Activated T-helper 1 cell treated with anti-CD3 and anti-CD28 coated beads, Interleukin-12 subunit alpha, Interleukin-12 subunit beta, Interleukin-2, Interleukin-4 antibody, amounts not matched to agents 30 ng/mL and 10 ng/mL and 1 ng/mL, durations not matched to agents 14 hours and 24 hours and 36 hours (primary cell): ENCODE data around the gene GNG14. TPM values are rescaled to one million over a fixed set of nuclear protein-coding genes. Genes with fewer than 3 reads are reported as not detected.

ENCODE experiments used
- DNase-seq: peaks from one replicate; pipeline ENCODE4 v3.0.0; 2021; ENCODE audit warnings: low spot score
- H3K27ac Mint-ChIP-seq: one replicate; pipeline ENCODE4 v1.8.0; 2021; ENCODE audit warnings: mild to moderate bottlenecking, mixed read lengths
- H3K27me3 Mint-ChIP-seq: one replicate; pipeline ENCODE4 v1.8.0; 2022; ENCODE audit warnings: mild to moderate bottlenecking, moderate library complexity, mixed read lengths; ENCODE audit not compliant: insufficient read depth
- H3K36me3 Mint-ChIP-seq: one replicate; pipeline ENCODE4 v1.8.0; 2021; ENCODE audit warnings: low read depth, mixed read lengths
- H3K4me1 Mint-ChIP-seq: one replicate; pipeline ENCODE4 v1.8.0; 2021; ENCODE audit warnings: low read depth, mixed read lengths
- H3K4me3 Mint-ChIP-seq: one replicate; pipeline ENCODE4 v1.8.0; 2021; ENCODE audit warnings: mild to moderate bottlenecking, moderate library complexity, mixed read lengths
- H3K9me3 Mint-ChIP-seq: one replicate; pipeline ENCODE4 v1.8.0; 2021; ENCODE audit warnings: mixed read lengths
- intact Hi-C: fragments of 100-400 bp; cut with micrococcal nuclease; formaldehyde crosslinking; loops from one replicate; pipeline ENCODE4 v1.15.1; 2024
- total RNA-seq: library from RNA; stranded (reverse); gene quantifications from 2 replicates; pipeline ENCODE4 v1.2.3, GENCODE V29; 2022

GNG14 gene
- total RNA-seq, 1 donor from 2014 or later: 0.73 TPM

GRCh38 chr19:12656899-12657571, 30.8 kb upstream of the GNG14 start:
- Mint-ChIP-seq H3K36me3 (peaks cover 34% of the 10 kb centered on the region), H3K27me3 (no peaks in the 10 kb centered on the region), H3K27ac (no peak overlapping the region), H3K4me1 (peaks cover 4% of the 10 kb centered on the region), H3K9me3 (no peaks in the 10 kb centered on the region), H3K4me3 (no peak overlapping the region)
- intact Hi-C loops: no loop called here
- no peak for DNase-seq

GRCh38 chr19:12657966-12658365, 29.8 kb upstream of the GNG14 start:
- Mint-ChIP-seq H3K27ac (no peak overlapping the region), H3K4me1 (peaks cover 4% of the 10 kb centered on the region), H3K36me3 (peaks cover 33% of the 10 kb centered on the region), H3K27me3 (no peaks in the 10 kb centered on the region), H3K9me3 (no peaks in the 10 kb centered on the region), H3K4me3 (no peak overlapping the region)
- DNase-seq: no peak
- intact Hi-C loops: no loop called here

GRCh38 chr19:12660980-12661379, 26.8 kb upstream of the GNG14 start:
- Mint-ChIP-seq H3K4me3 (no peak overlapping the region), H3K4me1 (peaks cover 18% of the 10 kb centered on the region), H3K9me3 (no peaks in the 10 kb centered on the region), H3K27ac (no peak overlapping the region), H3K36me3 (peaks cover 41% of the 10 kb centered on the region), H3K27me3 (no peaks in the 10 kb centered on the region)
- intact Hi-C loops: no loop called here
- no peak for DNase-seq

DNA sequence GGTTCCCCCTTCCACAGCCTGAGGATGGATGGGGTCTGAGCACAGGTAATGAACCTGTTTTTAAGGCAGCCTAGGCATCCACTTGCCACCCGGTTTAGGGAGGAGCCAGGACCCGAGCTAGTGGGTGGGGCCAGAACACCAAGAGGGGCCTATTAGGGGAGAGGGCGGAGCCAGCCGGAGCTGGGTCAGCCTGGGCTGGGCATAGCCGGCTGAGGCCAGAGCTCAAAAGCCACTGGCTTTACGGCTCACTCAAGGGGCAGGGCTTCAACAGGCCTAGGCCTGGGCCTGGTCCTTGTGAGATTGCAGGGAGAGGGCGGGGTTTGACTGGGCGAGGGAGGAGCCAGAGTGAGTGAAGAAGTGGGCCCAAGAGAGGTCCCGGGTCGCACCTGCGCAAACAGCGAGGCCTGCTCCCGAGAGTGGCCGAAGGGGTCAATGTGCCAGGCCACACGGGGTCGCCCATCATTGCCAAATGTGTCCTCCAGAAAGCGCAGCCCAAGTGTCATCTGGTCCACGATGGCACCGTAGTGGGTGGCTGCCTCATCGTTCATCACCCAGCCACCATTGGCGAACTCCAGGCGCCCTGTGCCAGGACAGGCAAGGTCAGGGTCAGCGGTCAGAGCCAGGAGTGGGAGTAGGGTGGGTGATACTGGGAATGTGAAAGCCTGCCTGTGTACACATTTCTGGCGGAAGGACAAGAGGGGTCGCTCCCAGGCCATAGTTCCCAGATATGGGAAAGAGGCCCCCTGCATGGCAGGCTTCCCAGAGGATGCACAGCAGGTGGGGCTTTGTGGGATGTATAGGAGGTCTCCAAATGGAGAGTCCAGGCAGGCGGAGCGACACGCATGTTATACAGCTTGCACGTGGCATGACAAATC, 23.2 kb upstream of the GNG14 start:
- intact Hi-C loops: loop anchor here (5.0 kb wide), 2 partner anchors 222 to 502 kb away; partner anchors contain the start of genes ZNF136 and ZNF443
- Mint-ChIP-seq H3K9me3 (no peaks in the 10 kb centered on the region), H3K4me3 (peak overlapping the region; percentile 95), H3K27me3 (no peaks in the 10 kb centered on the region), H3K27ac (peak overlapping the region; percentile 98), H3K4me1 (peaks cover 47% of the 10 kb centered on the region), H3K36me3 (peaks cover 40% of the 10 kb centered on the region)
- no peak for DNase-seq

DNA sequence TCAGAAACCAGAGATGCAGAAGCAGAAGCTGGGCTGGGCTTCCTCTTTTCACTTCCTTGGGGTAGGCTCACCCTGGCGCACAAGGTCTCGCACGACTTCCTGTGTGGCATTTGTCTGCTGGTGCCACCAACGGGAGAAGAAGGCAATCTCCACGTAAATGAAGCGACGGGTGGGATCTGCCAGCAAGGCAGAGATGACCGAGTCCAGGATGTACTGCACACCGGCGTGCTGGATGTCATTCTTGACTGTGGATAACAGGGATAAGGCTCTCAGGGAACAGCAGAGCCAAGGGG, 22.6 kb upstream of the GNG14 start:
- Mint-ChIP-seq H3K4me1 (peaks cover 47% of the 10 kb centered on the region), H3K27me3 (no peaks in the 10 kb centered on the region), H3K4me3 (peak overlapping the region; percentile 95), H3K9me3 (no peaks in the 10 kb centered on the region), H3K27ac (peak overlapping the region; percentile 98), H3K36me3 (peaks cover 36% of the 10 kb centered on the region)
- DNase-seq: peak; percentile 47
- intact Hi-C loops: loop anchor here (5.0 kb wide), 2 partner anchors 223 to 503 kb away; partner anchors contain the start of genes ZNF136 and ZNF443

- intact Hi-C loops: loop anchor here (1.0 to 5.0 kb wide), 6 partner anchors 18 to 503 kb away; partner anchors contain the start of genes ZNF136 and ZNF443
- peak overlapping the region; percentile 98 for H3K27ac Mint-ChIP-seq
- no peaks in the 10 kb centered on the region for H3K27me3 Mint-ChIP-seq
- peaks cover 35% of the 10 kb centered on the region for H3K36me3 Mint-ChIP-seq
- H3K9me3 Mint-ChIP-seq: no peaks in the 10 kb centered on the region
- peak overlapping the region; percentile 95 for H3K4me3 Mint-ChIP-seq
- H3K4me1 Mint-ChIP-seq: peaks cover 47% of the 10 kb centered on the region
- no peak for DNase-seq
These were observed 22.0 kb upstream of the GNG14 start for GRCh38 chr19:12665671-12666264.

GRCh38 chr19:12666265-12667048, 21.3 kb upstream of the GNG14 start, which contains the start of the genes MAN2B1 and WDR83:
MAN2B1 (minus strand) TSS chr19:12666742; CDS start chr19:12666701, 41 bp downstream.
WDR83 (plus strand) TSS chr19:12666807; CDS start chr19:12669791, 2,984 bp downstream.
- Mint-ChIP-seq H3K4me3 (peak within 1 kb of the TSS; percentile 95), H3K4me1 (peaks cover 47% of the 10 kb centered on the region), H3K27ac (peak within 1 kb of the TSS; percentile 98), H3K9me3 (no peaks in the 10 kb centered on the region), H3K36me3 (peaks cover 31% of the 10 kb centered on the region), H3K27me3 (no peaks in the 10 kb centered on the region)
- intact Hi-C loops: loop anchor here (1.0 to 5.0 kb wide), 6 partner anchors 19 to 504 kb away; partner anchors contain the start of genes ZNF136 and ZNF443
- DNase-seq: peak; percentile 77

GRCh38 chr19:12667731-12668302, 20.0 kb upstream of the GNG14 start:
- H3K36me3 Mint-ChIP-seq: peaks cover 33% of the 10 kb centered on the region
- no peaks in the 10 kb centered on the region for H3K9me3 Mint-ChIP-seq
- intact Hi-C loops: loop anchor here (5.0 kb wide), 2 partner anchors 226 to 506 kb away; partner anchors contain the start of genes ZNF136 and ZNF443
- no peak for DNase-seq
- peak overlapping the region; percentile 95 for H3K4me3 Mint-ChIP-seq
- H3K27me3 Mint-ChIP-seq: no peaks in the 10 kb centered on the region
- H3K27ac Mint-ChIP-seq: peak overlapping the region; percentile 99
- H3K4me1 Mint-ChIP-seq: peaks cover 55% of the 10 kb centered on the region

- Mint-ChIP-seq H3K4me3 (peak overlapping the region; percentile 95), H3K9me3 (no peaks in the 10 kb centered on the region), H3K27me3 (no peaks in the 10 kb centered on the region), H3K4me1 (peaks cover 55% of the 10 kb centered on the region), H3K27ac (peak overlapping the region; percentile 99), H3K36me3 (peaks cover 28% of the 10 kb centered on the region)
- no peak for DNase-seq
- intact Hi-C loops: loop anchor here (5.0 kb wide), 2 partner anchors 226 to 506 kb away; partner anchors contain the start of genes ZNF136 and ZNF443
These were observed 19.5 kb upstream of the GNG14 start for GRCh38 chr19:12668346-12668745.

DNA sequence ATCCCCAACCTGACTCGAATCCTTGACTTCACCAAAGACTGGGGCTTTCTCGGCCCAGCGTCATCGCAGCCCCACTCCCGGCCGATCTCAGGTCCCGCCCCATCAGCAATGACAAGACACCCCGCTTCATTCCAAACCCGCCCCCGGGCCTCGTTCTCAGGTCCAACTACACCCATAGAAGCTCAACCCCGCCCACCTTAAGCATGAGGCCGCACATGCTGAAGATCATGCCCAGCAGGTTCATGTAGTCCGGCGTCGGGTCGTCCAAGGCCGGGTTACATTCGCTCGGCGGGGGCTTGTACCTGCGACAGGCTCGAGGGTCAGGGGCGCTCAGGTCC, 18.9 kb upstream of the GNG14 start:
- H3K27ac Mint-ChIP-seq: peak overlapping the region; percentile 99
- intact Hi-C loops: loop anchor here (1.0 to 5.0 kb wide), 8 partner anchors 12 to 507 kb away; partner anchors contain the start of genes DHPS, FBXW9, ZNF136 and ZNF443
- H3K9me3 Mint-ChIP-seq: no peaks in the 10 kb centered on the region
- no peaks in the 10 kb centered on the region for H3K27me3 Mint-ChIP-seq
- peaks cover 55% of the 10 kb centered on the region for H3K4me1 Mint-ChIP-seq
- H3K36me3 Mint-ChIP-seq: peaks cover 25% of the 10 kb centered on the region
- DNase-seq: peak; percentile 63
- H3K4me3 Mint-ChIP-seq: peak overlapping the region; percentile 95

DNA sequence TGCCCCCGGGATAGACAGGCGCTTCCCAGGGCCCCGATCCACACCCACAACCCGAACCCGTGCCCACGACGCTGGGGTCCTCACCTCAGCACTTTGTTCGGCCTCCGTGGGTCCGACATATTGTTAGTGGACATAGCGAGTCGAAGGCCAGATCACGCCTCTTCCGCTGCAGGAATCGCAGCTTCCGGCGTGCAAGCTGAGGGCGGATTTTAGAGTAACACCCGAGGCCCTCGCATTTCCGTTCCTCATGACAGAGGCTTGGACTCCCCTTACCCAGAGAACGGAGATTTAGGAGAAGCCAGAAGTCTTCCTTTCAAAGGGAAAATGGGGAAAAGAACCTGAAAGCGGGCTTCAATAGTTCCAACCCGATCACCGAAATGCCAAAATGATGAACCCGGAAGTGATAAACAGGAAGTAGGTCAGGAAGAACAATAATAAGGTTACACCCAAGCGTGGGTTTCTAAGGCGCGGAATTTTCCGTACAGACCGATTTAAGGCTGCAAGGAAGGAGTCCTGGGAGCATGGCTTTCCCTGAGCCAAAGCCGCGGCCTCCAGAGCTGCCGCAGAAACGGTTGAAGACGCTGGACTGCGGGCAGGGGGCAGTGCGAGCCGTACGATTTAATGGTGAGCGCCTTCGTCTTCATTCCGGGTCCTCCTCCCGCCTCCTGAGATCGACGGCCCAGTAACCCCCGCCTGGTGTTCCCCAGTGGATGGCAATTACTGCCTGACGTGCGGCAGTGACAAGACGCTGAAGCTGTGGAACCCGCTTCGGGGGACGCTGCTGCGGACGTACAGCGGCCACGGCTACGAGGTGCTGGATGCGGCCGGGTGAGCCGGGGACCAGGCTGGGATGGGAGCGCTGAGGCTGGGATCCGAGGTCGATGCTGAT, 18.3 kb upstream of the GNG14 start:
- H3K27me3 Mint-ChIP-seq: no peaks in the 10 kb centered on the region
- intact Hi-C loops: loop anchor here (1.0 to 5.0 kb wide), 9 partner anchors 12 to 507 kb away; partner anchors contain the start of genes DHPS, FBXW9, ZNF136 and ZNF443
- peak overlapping the region; percentile 95 for H3K4me3 Mint-ChIP-seq
- peak; percentile 65 for DNase-seq
- H3K36me3 Mint-ChIP-seq: peaks cover 25% of the 10 kb centered on the region
- H3K9me3 Mint-ChIP-seq: no peaks in the 10 kb centered on the region
- peak overlapping the region; percentile 99 for H3K27ac Mint-ChIP-seq
- peaks cover 51% of the 10 kb centered on the region for H3K4me1 Mint-ChIP-seq
